B cell (primary cell): ENCODE results near the gene FAM118A. TPM values are rescaled to one million over a fixed set of nuclear protein-coding genes. Genes with fewer than 3 reads are reported as not detected.

ENCODE experiments used
- ATAC-seq: fragments of 200-7000 bp; cut with Tn5 transposase; one replicate; pipeline ENCODE4 v1.10.0; 2021; ENCODE audit warnings: low read depth, mild to moderate bottlenecking, moderate number of reproducible peaks, moderate library complexity
- CTCF ChIA-PET: fragments of 350-600 bp; sonication (Branson Sonifier 250); formaldehyde crosslinking; loops from one replicate; lab custom pipeline; 2021; ENCODE audit warnings: antibody characterized with exemption, inconsistent platforms; lab: Charles Lee
- POLR2A ChIA-PET: fragments of 350-600 bp; sonication (Branson Sonifier 250); formaldehyde crosslinking; loops from one replicate; lab custom pipeline; 2021; ENCODE audit warnings: antibody characterized with exemption; lab: Charles Lee
- DNase-seq: peaks from one replicate; pipeline ENCODE4 v3.0.0; 2013
- H2AFZ ChIP-seq: 2 replicates; pipeline ENCODE4 v1.6.1; 2012; ENCODE audit warnings: mild to moderate bottlenecking, low read depth, low read length; ENCODE audit not compliant: insufficient read depth, poor library complexity, severe bottlenecking
- H3K27ac ChIP-seq, 2 donors: 1 replicate in 1 of 2; 2 replicates in 1 of 2; pipeline ENCODE4 v1.5.1; 2012 to 2013; ENCODE audit warnings: low read length in 2 of 2, mild to moderate bottlenecking in 2 of 2, moderate library complexity in 1 of 2
- H3K27me3 ChIP-seq, 4 experiments: fragments of 200-600 bp in 1 of 4; sonication (generic) in 1 of 4; replicated peaks in 1 of 4; 1 replicate in 2 of 4; 2 replicates in 2 of 4; pipeline versions ENCODE4 v1.6.1 to v1.7.0; 2013 to 2016; ENCODE audit warnings: low read length in 3 of 4, mild to moderate bottlenecking in 2 of 4, mixed read lengths in 1 of 4, moderate library complexity in 1 of 4; ENCODE audit not compliant: insufficient read depth in 4 of 4, control insufficient read depth in 3 of 4; ENCODE audit errors: control extremely low read depth in 1 of 4
- H3K36me3 ChIP-seq, 2 experiments: replicated peaks in 1 of 2; 1 replicate in 1 of 2; 2 replicates in 1 of 2; pipeline versions ENCODE4 v1.6.1 to v1.7.1; 2013; ENCODE audit warnings: low read length in 1 of 2; ENCODE audit not compliant: insufficient read depth in 2 of 2, control insufficient read depth in 1 of 2; ENCODE audit errors: control extremely low read depth in 1 of 2, extremely low read depth in 1 of 2
- H3K4me1 ChIP-seq, 2 donors: fragments of 200-600 bp in 1 of 2; sonication (generic) in 1 of 2; 1 replicate in 1 of 2; 2 replicates in 1 of 2; pipeline versions ENCODE4 v1.5.1 to v1.6.1; 2013 to 2017; ENCODE audit warnings: low read length in 2 of 2; ENCODE audit not compliant: control insufficient read depth in 2 of 2, insufficient read depth in 2 of 2
- H3K4me2 ChIP-seq: replicated peaks from 2 replicates; pipeline ENCODE3; 2012; ENCODE audit warnings: mild to moderate bottlenecking, low read depth, low read length; ENCODE audit not compliant: poor library complexity, severe bottlenecking
- H3K4me3 ChIP-seq, 5 experiments: fragments of 200-600 bp in 1 of 5; sonication (generic) in 1 of 5; 1 replicate in 3 of 5; 2 replicates in 2 of 5; pipeline versions ENCODE4 v1.5.1 to v1.7.0; 2011 to 2016; ENCODE audit warnings: low read length in 4 of 5, mild to moderate bottlenecking in 4 of 5, low read depth in 2 of 5, control low read depth in 1 of 5, moderate library complexity in 1 of 5; ENCODE audit not compliant: insufficient read depth in 1 of 5; ENCODE audit errors: control extremely low read depth in 1 of 5, extremely low read depth in 1 of 5
- H3K79me2 ChIP-seq: fragments of 200-600 bp; sonication (generic); one replicate; pipeline ENCODE4 v1.6.0; 2016; ENCODE audit warnings: low read length; ENCODE audit not compliant: control insufficient read depth, insufficient read depth
- H3K9ac ChIP-seq: fragments of 200-600 bp; sonication (generic); 2 replicates; pipeline ENCODE4 v1.6.1; 2017; ENCODE audit warnings: mild to moderate bottlenecking, low read length, moderate library complexity
- H3K9me3 ChIP-seq, 3 donors: one replicate each; pipeline versions ENCODE4 v1.6.1 to v1.7.1; 2013; ENCODE audit warnings: low read length in 2 of 3; ENCODE audit not compliant: control insufficient read depth in 2 of 3, insufficient read depth in 1 of 3; ENCODE audit errors: control extremely low read depth in 1 of 3
- H4K20me1 ChIP-seq: 2 replicates; pipeline ENCODE4 v1.6.0; 2012; ENCODE audit warnings: mild to moderate bottlenecking, low read length; ENCODE audit not compliant: insufficient read depth, control insufficient read depth, poor library complexity, severe bottlenecking
- H3K27ac Mint-ChIP-seq: one replicate; pipeline ENCODE4 v1.8.0; 2021; ENCODE audit warnings: mixed read lengths
- H3K27me3 Mint-ChIP-seq: one replicate; pipeline ENCODE4 v1.8.0; 2021; ENCODE audit warnings: mixed read lengths
- H3K4me1 Mint-ChIP-seq: one replicate; pipeline ENCODE4 v1.8.0; 2021; ENCODE audit warnings: mixed read lengths
- H3K4me3 Mint-ChIP-seq: one replicate; pipeline ENCODE4 v1.8.0; 2021; ENCODE audit warnings: mixed read lengths
- H3K9me3 Mint-ChIP-seq: one replicate; pipeline ENCODE4 v1.8.0; 2022; ENCODE audit warnings: mixed read lengths; ENCODE audit not compliant: insufficient read depth
- EZH2 ChIP-seq: IDR thresholded peaks from 2 replicates; pipeline ENCODE4 v1.6.1; 2012; ENCODE audit warnings: borderline replicate concordance, low read depth, mild to moderate bottlenecking, moderate library complexity, low read length; ENCODE audit not compliant: insufficient read depth, poor library complexity, severe bottlenecking
- WGBS: methylation state at CpG from one replicate; pipeline ENCODE4 v1.1.5; 2013; ENCODE audit warnings: missing lambda C conversion rate; ENCODE audit not compliant: insufficient coverage; 5-methylcytosine and 5-hydroxymethylcytosine counted together
- intact Hi-C: fragments of 100-400 bp; cut with micrococcal nuclease; formaldehyde crosslinking; loops from one replicate; pipeline ENCODE4 v1.10.0; 2022
- polyA plus RNA-seq: library from polyadenylated mRNA; depleted of rRNA; stranded (reverse); fragments of >200 nt; gene quantifications from 2 replicates; pipeline ENCODE4 v1.2.3, GENCODE V29; 2012
- total RNA-seq, 2 donors: library from RNA; stranded (reverse); fragments of 120-200 nt in 1 of 2; gene quantifications; 1 replicate in 1 of 2; 2 replicates in 1 of 2; pipeline versions ENCODE4 v1.2.3 to v1.2.4, GENCODE V29; 2013 to 2022
- TF ChIP-seq, protein P1 (sequence below): fragments of 200-600 bp; IDR thresholded peaks from one replicate; pipeline ENCODE4 v1.8.0; 2022; ENCODE audit warnings: antibody characterized with exemption, mild to moderate bottlenecking

FAM118A gene
- total and polyA plus RNA-seq, 2 donors (not counting 1 experiment from before 2014, with no cell fraction given) = 66.5 to 216 TPM

DNA sequence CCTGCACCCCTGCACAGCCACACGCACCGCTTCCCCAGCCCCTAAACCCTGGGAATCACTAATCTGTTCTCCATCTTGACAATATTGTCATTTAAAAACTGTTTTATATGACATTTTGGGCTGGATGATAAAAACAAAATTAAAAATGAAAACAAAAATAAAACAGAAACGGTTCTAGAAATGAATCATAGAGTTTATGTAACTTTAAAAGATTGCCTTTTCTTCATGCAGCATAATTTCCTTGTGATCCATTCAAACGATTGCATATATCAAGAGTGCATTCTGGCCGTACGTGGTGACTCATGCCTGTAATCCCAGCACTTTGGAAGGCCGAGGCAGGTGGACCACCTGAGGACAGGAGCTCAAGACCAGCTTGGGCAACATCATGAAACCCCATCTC lies 6.6 kb upstream of the FAM118A start:
- ChIA-PET CTCF (no interaction called here), POLR2A (no interaction called here)
- Histone ChIP-seq H3K9ac (no peak overlapping the region), H3K9me3 (no peaks in the 10 kb centered on the region), H3K27ac (no peak overlapping the region), H3K27me3 (no peaks in the 10 kb centered on the region), H3K4me2 (no peak overlapping the region), H2AFZ (no peak overlapping the region), H3K36me3 (no peaks in the 10 kb centered on the region), H3K4me1 (no peaks in the 10 kb centered on the region), H3K4me3 (no peak overlapping the region), H3K79me2 (no peaks in the 10 kb centered on the region), H4K20me1 (no peaks in the 10 kb centered on the region)
- H3K4me3 Mint-ChIP-seq = no peak overlapping the region
- no peak overlapping the region for H3K27ac Mint-ChIP-seq
- peaks cover 4% of the 10 kb centered on the region for H3K4me1 Mint-ChIP-seq
- no peak for ATAC-seq
- WGBS = 90% methylated on average over 4 of the region's 7 CpGs
- no peaks in the 10 kb centered on the region for H3K27me3 Mint-ChIP-seq
- no peaks in the 10 kb centered on the region for H3K9me3 Mint-ChIP-seq
- no peak for TF ChIP-seq EZH2
- TF ChIP-seq, protein P1, sequence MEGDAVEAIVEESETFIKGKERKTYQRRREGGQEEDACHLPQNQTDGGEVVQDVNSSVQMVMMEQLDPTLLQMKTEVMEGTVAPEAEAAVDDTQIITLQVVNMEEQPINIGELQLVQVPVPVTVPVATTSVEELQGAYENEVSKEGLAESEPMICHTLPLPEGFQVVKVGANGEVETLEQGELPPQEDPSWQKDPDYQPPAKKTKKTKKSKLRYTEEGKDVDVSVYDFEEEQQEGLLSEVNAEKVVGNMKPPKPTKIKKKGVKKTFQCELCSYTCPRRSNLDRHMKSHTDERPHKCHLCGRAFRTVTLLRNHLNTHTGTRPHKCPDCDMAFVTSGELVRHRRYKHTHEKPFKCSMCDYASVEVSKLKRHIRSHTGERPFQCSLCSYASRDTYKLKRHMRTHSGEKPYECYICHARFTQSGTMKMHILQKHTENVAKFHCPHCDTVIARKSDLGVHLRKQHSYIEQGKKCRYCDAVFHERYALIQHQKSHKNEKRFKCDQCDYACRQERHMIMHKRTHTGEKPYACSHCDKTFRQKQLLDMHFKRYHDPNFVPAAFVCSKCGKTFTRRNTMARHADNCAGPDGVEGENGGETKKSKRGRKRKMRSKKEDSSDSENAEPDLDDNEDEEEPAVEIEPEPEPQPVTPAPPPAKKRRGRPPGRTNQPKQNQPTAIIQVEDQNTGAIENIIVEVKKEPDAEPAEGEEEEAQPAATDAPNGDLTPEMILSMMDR = no peak
- no peak for DNase-seq
- intact Hi-C loops = no loop called here

DNA sequence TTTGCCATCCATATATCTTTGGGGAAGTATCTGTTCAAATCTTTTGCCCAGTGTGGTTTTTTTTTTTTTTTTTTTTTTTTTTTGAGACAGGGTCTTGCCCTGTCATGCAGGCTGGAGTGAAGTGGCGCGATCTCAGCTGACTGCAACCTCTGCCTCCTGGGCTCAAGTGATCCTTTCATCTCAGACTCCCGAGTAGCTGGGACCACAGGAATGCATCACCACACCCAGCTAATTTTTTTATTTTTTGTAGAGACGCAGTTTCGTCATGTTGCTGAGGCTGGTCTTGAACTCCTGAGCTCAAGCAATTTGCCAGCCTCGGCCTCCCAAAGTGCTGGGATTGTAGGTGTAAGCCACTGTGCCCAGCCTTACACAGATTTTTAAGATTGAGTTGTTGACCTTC lies 4.8 kb upstream of the FAM118A start:
- no peaks in the 10 kb centered on the region for H3K9me3 Mint-ChIP-seq
- ChIA-PET CTCF (no interaction called here), POLR2A (interaction anchor here (0.6 kb wide), 1 partner anchor 11 kb away, joined by 8 read pairs; no protein-coding TSS in a partner anchor)
- peak overlapping the region; percentile 46 for H3K27ac Mint-ChIP-seq
- H3K4me2 ChIP-seq = no peak overlapping the region
- no peak overlapping the region for H3K27ac ChIP-seq
- no peak overlapping the region for H3K4me3 ChIP-seq
- H3K27me3 ChIP-seq = no peaks in the 10 kb centered on the region
- H3K4me1 ChIP-seq = peaks cover 8 to 11% of the 10 kb centered on the region in 2 donors
- peaks cover under 1% of the 10 kb centered on the region for H3K79me2 ChIP-seq
- intact Hi-C loops = no loop called here
- H3K4me3 Mint-ChIP-seq = no peak overlapping the region
- TF ChIP-seq, protein P1 = no peak
- TF ChIP-seq EZH2 = no peak
- no peak for DNase-seq
- no peaks in the 10 kb centered on the region for H3K9me3 ChIP-seq
- no peaks in the 10 kb centered on the region for H3K27me3 Mint-ChIP-seq
- peaks cover 14% of the 10 kb centered on the region for H3K4me1 Mint-ChIP-seq
- H4K20me1 ChIP-seq = no peaks in the 10 kb centered on the region
- ATAC-seq = no peak
- no peak overlapping the region for H3K9ac ChIP-seq
- no peaks in the 10 kb centered on the region for H3K36me3 ChIP-seq
- WGBS = 100% methylated on average over 1 of the region's 6 CpGs
- H2AFZ ChIP-seq = no peak overlapping the region
